Large intestine (tissue), 3 donors: ENCODE results near the gene SAMM50. TPM values are rescaled to one million over a fixed set of nuclear protein-coding genes. Genes with fewer than 3 reads are reported as not detected.

Source experiments
- DNase-seq, 2 donors: peaks; one replicate each; pipeline versions ENCODE4 v3.0.0 to v3.0.0-alpha.2; 2013
- H3K27ac ChIP-seq: one replicate; pipeline ENCODE4 v1.5.1; 2013; ENCODE audit warnings: low read length
- H3K27me3 ChIP-seq: 2 replicates; pipeline ENCODE4 v1.6.1; 2013; ENCODE audit warnings: low read length; ENCODE audit not compliant: control insufficient read depth, insufficient read depth
- H3K36me3 ChIP-seq: 2 replicates; pipeline ENCODE4 v1.6.1; 2013; ENCODE audit warnings: low read length; ENCODE audit not compliant: control insufficient read depth, insufficient read depth
- H3K4me1 ChIP-seq: one replicate; pipeline ENCODE4 v1.6.1; 2013; ENCODE audit warnings: low read length; ENCODE audit not compliant: control insufficient read depth, insufficient read depth
- H3K4me3 ChIP-seq: one replicate; pipeline ENCODE4 v1.5.1; 2013; ENCODE audit warnings: low read length
- H3K9me3 ChIP-seq: one replicate; pipeline ENCODE4 v1.6.1; 2013; ENCODE audit warnings: mild to moderate bottlenecking, low read depth, low read length, moderate library complexity; ENCODE audit not compliant: control insufficient read depth
- WGBS: methylation state at CpG from one replicate; pipeline ENCODE4 v1.1.5; 2013; ENCODE audit warnings: low lambda C conversion rate; ENCODE audit not compliant: insufficient coverage; 5-methylcytosine and 5-hydroxymethylcytosine counted together
- polyA plus RNA-seq: library from polyadenylated mRNA; unstranded; fragments of 120-200 nt; gene quantifications from one replicate; pipeline ENCODE4 v1.2.1, GENCODE V29; 2013

The SAMM50 gene
- polyA plus RNA-seq, 1 donor: 51.5 TPM

DNA sequence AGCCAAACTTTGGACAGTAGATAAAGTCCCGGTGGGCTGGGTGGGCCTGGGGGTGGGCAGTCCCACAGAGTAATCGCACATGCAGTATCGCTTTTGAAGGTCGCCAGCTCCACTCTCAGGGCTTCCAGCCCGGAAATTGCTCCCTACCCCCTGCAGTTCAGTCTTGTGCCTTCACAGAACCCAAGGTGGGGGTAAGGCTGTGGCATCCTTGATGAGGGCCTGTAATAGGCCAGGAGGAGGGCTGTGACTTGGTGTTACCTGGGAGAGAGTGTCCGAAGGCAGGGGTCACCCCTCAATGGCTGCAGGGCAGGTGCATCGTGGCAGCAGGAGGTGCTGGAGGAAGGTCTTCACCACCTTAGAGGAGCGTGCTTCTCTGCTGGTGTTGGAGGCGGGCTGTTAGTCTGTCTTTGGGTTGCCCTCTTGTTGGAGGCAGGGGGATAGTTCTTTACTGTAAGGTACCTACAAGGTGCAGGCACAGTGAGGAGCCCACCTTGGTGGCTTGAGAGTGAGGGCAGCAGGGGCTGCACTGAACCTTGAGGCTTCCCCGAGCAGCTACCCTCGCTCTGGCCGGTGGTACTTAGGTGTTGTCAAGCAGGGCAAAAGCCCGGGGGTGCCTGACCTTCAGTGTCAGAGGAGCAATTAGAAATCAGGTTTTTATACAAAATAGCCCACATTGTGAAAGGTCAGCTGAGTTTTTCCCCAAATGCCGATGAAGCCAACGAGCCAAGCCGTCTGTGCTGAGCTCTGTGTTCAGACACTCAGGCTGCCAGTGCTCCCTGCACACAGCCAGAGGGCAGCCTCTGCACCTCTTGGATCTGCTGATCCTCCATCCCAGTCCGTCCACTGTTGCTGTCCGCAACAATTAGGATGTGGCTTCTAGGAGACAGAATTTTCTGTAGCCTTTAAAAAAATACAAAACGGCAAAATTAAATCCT is 21.9 kb downstream of the SAMM50 start:
- no peak for DNase-seq
- no peaks in the 10 kb centered on the region for H3K4me1 ChIP-seq
- WGBS: no CpG with 5 or more reads among the region's 19 CpGs
- no peak overlapping the region for H3K27ac ChIP-seq
- peaks cover 85% of the 10 kb centered on the region for H3K36me3 ChIP-seq
- no peaks in the 10 kb centered on the region for H3K9me3 ChIP-seq
- no peak overlapping the region for H3K4me3 ChIP-seq
- H3K27me3 ChIP-seq: no peaks in the 10 kb centered on the region

DNA sequence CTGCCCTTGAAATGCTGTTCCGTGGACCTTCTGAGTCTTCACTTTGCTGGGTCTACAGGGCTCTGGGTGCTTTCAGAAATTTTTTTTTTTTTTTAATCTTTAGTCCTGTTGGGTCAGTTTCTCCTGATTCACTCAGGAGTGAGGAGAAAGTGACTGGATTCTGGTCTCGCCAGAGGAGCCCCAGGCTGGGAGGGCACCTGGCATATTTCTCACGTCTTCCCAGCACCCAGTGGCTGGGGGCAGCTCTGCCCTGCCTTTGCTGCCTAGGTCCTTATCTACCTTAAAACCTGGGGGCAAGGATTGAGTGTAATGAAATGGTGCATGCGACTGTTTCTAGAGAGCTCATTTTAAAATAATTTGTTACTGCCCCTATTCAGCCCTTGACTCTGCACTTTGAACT is 23.3 kb downstream of the SAMM50 start:
- H3K27me3 ChIP-seq: no peaks in the 10 kb centered on the region
- H3K36me3 ChIP-seq: peaks cover 81% of the 10 kb centered on the region
- H3K4me3 ChIP-seq: no peak overlapping the region
- no peak for DNase-seq
- no peaks in the 10 kb centered on the region for H3K4me1 ChIP-seq
- H3K9me3 ChIP-seq: no peaks in the 10 kb centered on the region
- WGBS: 100% methylated on average over 1 of the region's 4 CpGs
- no peak overlapping the region for H3K27ac ChIP-seq

DNA sequence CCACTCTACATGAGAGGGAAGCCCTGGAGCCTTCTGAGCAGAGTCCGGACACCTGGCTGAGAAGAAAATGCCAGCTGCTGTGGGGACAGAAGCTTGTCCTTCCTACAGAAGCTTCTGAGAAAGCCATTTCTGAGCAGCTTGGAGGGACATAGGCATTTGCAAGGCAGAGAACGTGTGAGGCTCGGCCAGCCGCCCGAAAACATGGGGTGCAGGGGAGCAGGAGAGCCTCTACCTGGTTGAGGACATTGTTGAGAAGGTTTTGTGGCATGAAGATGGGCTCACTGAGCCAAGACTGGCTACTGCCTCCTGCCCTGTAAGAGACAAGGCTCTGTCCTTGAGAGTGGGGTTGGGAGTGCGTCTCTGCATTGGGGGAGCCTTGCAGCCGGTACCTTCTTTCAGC is 25.3 kb downstream of the SAMM50 start:
- no CpG with 5 or more reads among the region's 7 CpGs for WGBS
- Histone ChIP-seq H3K4me3 (no peak overlapping the region), H3K4me1 (no peaks in the 10 kb centered on the region), H3K9me3 (no peaks in the 10 kb centered on the region), H3K27ac (no peak overlapping the region), H3K27me3 (no peaks in the 10 kb centered on the region), H3K36me3 (peaks cover 75% of the 10 kb centered on the region)
- no peak for DNase-seq

DNA sequence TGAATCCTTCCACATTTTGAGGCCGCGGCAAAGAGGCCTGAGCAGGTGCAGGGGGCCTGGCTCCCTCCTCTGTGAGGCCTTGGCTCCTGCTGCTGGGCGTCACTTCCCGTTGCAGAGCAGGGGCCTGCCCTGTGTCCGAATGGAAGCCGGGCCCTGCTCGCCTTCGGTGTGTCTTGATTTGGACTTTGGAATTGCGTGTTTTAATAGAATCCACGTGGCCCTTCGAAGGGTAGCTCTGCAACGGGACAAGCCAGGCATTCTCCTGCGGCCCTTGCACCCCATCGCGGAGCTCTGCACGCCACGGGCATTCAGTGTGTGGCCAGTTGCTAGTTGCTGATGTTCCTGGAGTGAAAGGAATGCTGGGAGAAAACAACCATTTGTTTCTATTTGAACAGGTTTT is 25.8 kb downstream of the SAMM50 start:
- Histone ChIP-seq H3K4me1 (no peaks in the 10 kb centered on the region), H3K27ac (no peak overlapping the region), H3K9me3 (no peaks in the 10 kb centered on the region), H3K27me3 (no peaks in the 10 kb centered on the region), H3K4me3 (no peak overlapping the region), H3K36me3 (peaks cover 73% of the 10 kb centered on the region)
- no CpG with 5 or more reads among the region's 17 CpGs for WGBS
- DNase-seq: no peak

DNA sequence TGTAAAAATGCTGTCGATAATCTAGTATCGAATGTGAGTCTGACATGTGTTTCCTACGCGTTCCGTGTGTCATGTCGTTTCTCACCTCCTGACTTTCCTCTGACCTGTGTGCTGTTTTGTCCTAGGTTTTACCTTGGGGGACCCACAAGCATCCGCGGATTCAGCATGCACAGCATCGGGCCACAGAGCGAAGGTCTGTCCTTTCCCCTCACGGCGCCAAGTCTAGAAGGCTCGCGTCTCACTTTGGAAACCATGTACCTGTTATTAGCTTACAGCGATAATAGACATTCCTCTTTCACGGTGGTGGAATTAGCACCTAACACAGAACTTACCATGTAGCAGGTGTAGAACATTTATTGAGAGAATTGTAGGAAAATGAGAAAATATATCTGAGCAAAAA is 28.6 kb downstream of the SAMM50 start:
- no peak overlapping the region for H3K27ac ChIP-seq
- H3K4me3 ChIP-seq: no peak overlapping the region
- no peaks in the 10 kb centered on the region for H3K9me3 ChIP-seq
- no peaks in the 10 kb centered on the region for H3K4me1 ChIP-seq
- H3K36me3 ChIP-seq: peaks cover 55% of the 10 kb centered on the region
- WGBS: 100% methylated on average over 4 of the region's 16 CpGs
- no peak for DNase-seq
- H3K27me3 ChIP-seq: no peaks in the 10 kb centered on the region

DNA sequence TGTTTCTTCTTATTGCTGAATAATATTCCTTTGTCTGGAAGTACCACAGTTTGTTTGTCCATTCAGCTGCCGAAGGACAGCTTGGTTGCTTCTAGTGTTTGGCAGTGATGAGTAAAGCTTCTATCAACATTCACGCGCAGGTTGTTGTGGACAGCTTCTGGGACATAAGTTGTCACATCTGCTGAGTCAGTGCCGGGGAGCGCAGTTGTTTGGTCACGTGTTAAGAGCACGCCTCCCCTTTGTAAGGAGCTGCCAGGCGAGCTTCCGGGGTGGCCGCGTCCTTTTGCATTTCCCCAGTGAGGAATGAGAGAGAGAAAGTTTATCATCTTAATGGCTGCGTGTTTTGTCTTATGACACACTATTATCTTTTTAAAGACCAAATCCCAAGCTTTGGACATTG is 30.3 kb downstream of the SAMM50 start:
- 91% methylated on average over 1 of the region's 12 CpGs for WGBS
- H3K36me3 ChIP-seq: peaks cover 55% of the 10 kb centered on the region

DNA sequence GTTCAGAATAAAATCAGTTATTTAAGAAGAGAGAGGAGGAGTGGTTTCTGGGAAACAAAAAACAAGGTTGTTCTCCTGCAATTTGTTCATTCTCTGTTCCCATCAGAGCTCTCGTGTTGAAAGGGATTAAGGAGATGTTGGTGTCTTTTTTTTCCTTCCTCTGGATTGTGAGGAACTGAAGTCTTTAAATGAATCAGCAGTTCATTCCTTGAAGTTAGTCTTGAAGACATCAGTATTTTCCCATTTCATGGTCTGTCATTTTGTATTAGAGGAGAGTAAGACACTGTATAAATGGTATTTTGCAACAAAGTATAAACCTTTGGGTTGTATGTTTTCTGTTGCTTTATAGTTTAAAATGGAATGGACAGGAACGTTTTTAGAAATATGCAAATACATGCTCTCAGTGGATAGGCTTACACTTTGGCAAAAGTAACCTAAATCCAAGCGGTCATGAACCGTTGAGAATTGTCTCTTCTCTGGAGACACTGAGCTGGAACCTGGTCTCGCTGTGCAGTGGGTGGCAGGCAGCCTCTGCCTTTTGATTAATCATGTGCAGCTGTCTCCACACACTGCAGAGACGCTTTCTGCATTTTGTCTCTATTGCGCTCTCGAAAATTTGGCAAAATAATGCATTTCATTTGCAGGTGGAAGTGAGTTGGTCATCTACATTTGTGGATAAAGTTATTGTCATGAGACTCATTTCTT is 33.0 kb downstream of the SAMM50 start:
- Histone ChIP-seq H3K27ac (no peak overlapping the region), H3K4me1 (no peaks in the 10 kb centered on the region), H3K9me3 (no peaks in the 10 kb centered on the region), H3K36me3 (peaks cover 61% of the 10 kb centered on the region), H3K27me3 (no peaks in the 10 kb centered on the region), H3K4me3 (no peak overlapping the region)
- no CpG with 5 or more reads among the region's 8 CpGs for WGBS
- DNase-seq: no peak

More for the DNA sequence above, 30.3 kb downstream of the SAMM50 start:
- no peaks in the 10 kb centered on the region for H3K27me3 ChIP-seq
- H3K9me3 ChIP-seq: no peaks in the 10 kb centered on the region
- no peak overlapping the region for H3K4me3 ChIP-seq
- H3K4me1 ChIP-seq: no peaks in the 10 kb centered on the region
- no peak overlapping the region for H3K27ac ChIP-seq
- no peak for DNase-seq

DNA sequence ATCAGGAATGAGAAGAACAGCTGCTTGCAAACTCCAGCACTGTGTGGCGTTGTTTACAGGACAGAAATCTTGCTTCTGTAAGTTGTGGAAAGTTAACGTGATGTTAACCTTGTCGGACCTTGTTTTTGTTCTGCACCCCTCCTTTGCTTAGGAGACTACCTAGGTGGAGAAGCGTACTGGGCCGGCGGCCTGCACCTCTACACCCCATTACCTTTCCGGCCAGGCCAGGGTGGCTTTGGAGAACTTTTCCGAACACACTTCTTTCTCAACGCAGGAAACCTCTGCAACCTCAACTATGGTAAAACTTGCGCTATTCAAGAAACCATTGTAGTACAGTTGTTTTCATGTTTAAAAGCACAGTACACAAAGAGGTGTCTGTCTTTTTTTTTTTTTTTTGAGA is 33.7 kb downstream of the SAMM50 start:
- no peak for DNase-seq
- WGBS: no CpG with 5 or more reads among the region's 10 CpGs
- no peaks in the 10 kb centered on the region for H3K4me1 ChIP-seq
- no peak overlapping the region for H3K27ac ChIP-seq
- H3K36me3 ChIP-seq: peaks cover 58% of the 10 kb centered on the region
- no peaks in the 10 kb centered on the region for H3K9me3 ChIP-seq
- no peak overlapping the region for H3K4me3 ChIP-seq
- no peaks in the 10 kb centered on the region for H3K27me3 ChIP-seq

DNA sequence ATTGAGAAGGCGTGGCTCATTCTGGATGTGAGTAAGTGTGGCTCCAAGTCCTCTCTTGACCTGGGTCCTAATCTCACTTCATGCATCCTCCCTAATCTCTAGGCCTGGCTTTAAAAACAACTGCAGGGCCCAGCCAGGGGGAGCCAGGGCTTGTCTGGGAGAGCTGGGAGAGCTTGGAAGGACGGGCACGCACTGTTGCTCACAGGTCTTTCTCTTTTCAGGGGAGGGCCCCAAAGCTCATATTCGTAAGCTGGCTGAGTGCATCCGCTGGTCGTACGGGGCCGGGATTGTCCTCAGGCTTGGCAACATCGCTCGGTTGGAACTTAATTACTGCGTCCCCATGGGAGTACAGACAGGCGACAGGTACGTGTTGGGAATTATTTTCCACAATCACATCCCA is 34.8 kb downstream of the SAMM50 start:
- H3K4me1 ChIP-seq: no peaks in the 10 kb centered on the region
- no peak for DNase-seq
- H3K9me3 ChIP-seq: no peaks in the 10 kb centered on the region
- H3K4me3 ChIP-seq: no peak overlapping the region
- H3K27ac ChIP-seq: no peak overlapping the region
- WGBS: no CpG with 5 or more reads among the region's 13 CpGs
- H3K27me3 ChIP-seq: no peaks in the 10 kb centered on the region
- peaks cover 62% of the 10 kb centered on the region for H3K36me3 ChIP-seq

DNA sequence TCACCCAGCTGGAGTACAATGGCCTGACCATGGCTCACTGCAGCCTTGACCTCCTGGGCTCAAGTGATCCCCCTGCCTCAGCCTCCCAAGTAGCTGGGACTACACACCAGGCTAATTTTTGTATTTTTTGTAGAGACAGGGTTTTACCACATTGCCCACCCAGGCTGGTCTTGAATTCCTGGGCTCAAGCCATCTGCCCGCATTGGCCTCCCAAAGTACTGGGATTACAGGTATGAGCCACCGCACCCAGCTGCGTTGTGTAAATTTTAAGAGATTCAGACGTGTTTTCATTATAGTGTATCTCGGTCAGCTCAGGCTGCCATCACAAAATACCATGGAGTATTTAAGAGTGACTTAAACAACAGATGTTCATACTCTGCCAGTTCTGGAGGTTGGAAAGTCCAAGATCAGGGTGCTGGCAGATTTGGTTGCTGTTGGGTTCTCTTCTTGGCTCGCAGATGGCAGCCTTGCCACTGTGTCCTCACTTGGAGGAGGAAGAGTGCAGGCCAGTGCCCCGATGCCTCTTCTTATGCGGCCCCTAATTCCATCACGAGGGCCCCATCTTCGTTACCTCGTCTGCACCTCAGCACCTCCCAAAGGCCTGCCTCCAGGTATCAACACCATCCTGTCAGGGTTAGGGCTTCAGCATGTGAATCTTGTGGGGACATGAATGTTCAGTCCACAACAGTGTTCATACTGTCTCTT is 36.2 kb downstream of the SAMM50 start:
- no peaks in the 10 kb centered on the region for H3K9me3 ChIP-seq
- no peaks in the 10 kb centered on the region for H3K27me3 ChIP-seq
- peaks cover 69% of the 10 kb centered on the region for H3K36me3 ChIP-seq
- WGBS: 100% methylated on average over 1 of the region's 11 CpGs
- no peak overlapping the region for H3K27ac ChIP-seq
- no peak for DNase-seq
- no peak overlapping the region for H3K4me3 ChIP-seq
- H3K4me1 ChIP-seq: no peaks in the 10 kb centered on the region
